Measurements from ENCODE around the gene BICDL2.

The BICDL2 gene

GRCh38 chr16:3023669-3024478 is 12.9 kb downstream of the BICDL2 start, which contains the start of the genes HCFC1R1 and THOC6:
Gene HCFC1R1 (minus strand): TSS chr16:3023942. CDS start chr16:3023941, 1 bp downstream.
Gene THOC6 (plus strand): TSS chr16:3024035. CDS start chr16:3024327, 292 bp downstream.
- peak; percentile 84 for ATAC-seq

GRCh38 chr16:3023415-3023668 is 13.4 kb downstream of the BICDL2 start:
- no peak for ATAC-seq

GRCh38 chr16:3022684-3023414 is 13.9 kb downstream of the BICDL2 start:
- ATAC-seq, result no peak

- peak; percentile 41 to 49 for ATAC-seq
Observed at GRCh38 chr16:3022208-3022683, 14.5 kb downstream of the BICDL2 start.

- peak; percentile 30 to 40 for ATAC-seq
Observed at GRCh38 chr16:3021449-3022207, 15.1 kb downstream of the BICDL2 start.

- no peak for ATAC-seq
Observed at GRCh38 chr16:3020604-3021448, 15.9 kb downstream of the BICDL2 start.

GRCh38 chr16:3020247-3020603 is 16.5 kb downstream of the BICDL2 start, which contains the start of gene TNFRSF12A:
Gene TNFRSF12A (plus strand): TSS chr16:3020368. CDS start chr16:3020398, 30 bp downstream.
- peak; percentile 3 to 6 for ATAC-seq

GRCh38 chr16:3019594-3020246 is 17.0 kb downstream of the BICDL2 start:
- no peak for ATAC-seq

GRCh38 chr16:3017794-3018506 is 18.8 kb downstream of the BICDL2 start, which contains the start of gene CLDN6:
Gene CLDN6 (minus strand): TSS chr16:3018183. CDS start chr16:3016021, 2,162 bp downstream.
- ATAC-seq, result no peak

- no peak for ATAC-seq
Observed at GRCh38 chr16:3017344-3017743, 19.4 kb downstream of the BICDL2 start.

GRCh38 chr16:3015865-3016521 is 20.8 kb downstream of the BICDL2 start:
- ATAC-seq, result no peak

GRCh38 chr16:3014971-3015370 is 21.8 kb downstream of the BICDL2 start:
- ATAC-seq, result no peak

- no peak for ATAC-seq
Observed at GRCh38 chr16:3013998-3014690, 22.6 kb downstream of the BICDL2 start.

- no peak for ATAC-seq
Observed at GRCh38 chr16:3013491-3013951, 23.2 kb downstream of the BICDL2 start.

GRCh38 chr16:3012828-3013420 is 23.8 kb downstream of the BICDL2 start, which contains the start of gene CLDN9:
Gene CLDN9 (plus strand): TSS chr16:3012923. CDS start chr16:3013363, 440 bp downstream.
- ATAC-seq, result peak in 1 of 2 donors; percentile 10

- ATAC-seq, result no peak
Observed at GRCh38 chr16:3012246-3012645, 24.5 kb downstream of the BICDL2 start.

GRCh38 chr16:3010510-3010909 is 26.2 kb downstream of the BICDL2 start:
- no peak for ATAC-seq

GRCh38 chr16:3009568-3010390 is 27.0 kb downstream of the BICDL2 start:
- no peak for ATAC-seq
